H1 (cell line): ENCODE measurements around the gene CGNL1. TPM values are rescaled to one million over a fixed set of nuclear protein-coding genes. Genes with fewer than 3 reads are reported as not detected.

ENCODE experiments used
- CTBP2 ChIP-seq: IDR thresholded peaks from 2 replicates; pipeline ENCODE4 v1.7.0; 2011; ENCODE audit warnings: borderline replicate concordance, mild to moderate bottlenecking, moderate library complexity, mixed read lengths, low read length; ENCODE audit not compliant: insufficient read depth, insufficient read length
- HDAC6 ChIP-seq: IDR thresholded peaks from one replicate; pipeline ENCODE4 v1.7.1; 2012; ENCODE audit warnings: low read depth, mild to moderate bottlenecking, inconsistent platforms, low read length, moderate library complexity
- JUN ChIP-seq: IDR thresholded peaks from 2 replicates; pipeline ENCODE4 v1.6.1; 2011; ENCODE audit warnings: low read depth, mild to moderate bottlenecking, improper control_type of control experiment, low read length
- POLR2AphosphoS5 ChIP-seq: IDR thresholded peaks from 2 replicates; pipeline ENCODE4 v1.6.1; 2011; ENCODE audit warnings: low read depth, low read length
- RAD21 ChIP-seq, 2 experiments: IDR thresholded peaks in 1 of 2; conservative IDR thresholded peaks in 1 of 2; 2 replicates each; pipeline ENCODE4 v1.6.1; 2011; ENCODE audit warnings: low read depth in 2 of 2, low read length in 2 of 2, improper control_type of control experiment in 1 of 2, inconsistent platforms in 1 of 2, mild to moderate bottlenecking in 1 of 2, moderate library complexity in 1 of 2
- SAP30 ChIP-seq: fragments of 300-600 bp; sonication (generic); IDR thresholded peaks from 2 replicates; pipeline ENCODE4 v1.7.1; 2012; ENCODE audit warnings: low read length, moderate library complexity, mild to moderate bottlenecking, inconsistent platforms; ENCODE audit not compliant: insufficient read depth, insufficient replicate concordance
- SRF ChIP-seq: IDR thresholded peaks from 2 replicates; pipeline ENCODE4 v1.6.1; 2011; ENCODE audit warnings: mild to moderate bottlenecking, low read depth, low read length, moderate library complexity
- TBP ChIP-seq: IDR thresholded peaks from 2 replicates; pipeline ENCODE4 v1.6.1; 2011; ENCODE audit warnings: low read depth, low read length, improper control_type of control experiment
- polyA plus RNA-seq, 7 experiments: library from polyadenylated mRNA; depleted of rRNA in 3 of 7; stranded (reverse) in 5 of 7; unstranded in 2 of 7; fragments of >200 nt in 5 of 7; fragments of 200-250 nt in 2 of 7; gene quantifications; 1 replicate in 5 of 7; 2 replicates in 1 of 7; 4 replicates in 1 of 7; pipeline versions ENCODE4 v1.2.1 to v1.2.3, GENCODE V29; 2011 to 2013; ENCODE audit warnings: missing spikeins in 2 of 7, mixed read lengths in 2 of 7
- total RNA-seq: library from RNA; stranded (reverse); fragmentation: NEBNext Ultra II Directional; extraction: Animal tissue kit (Norgen Biotek cat#: 25700); gene quantifications from 2 replicates; pipeline ENCODE4 v1.2.1, GENCODE V29; 2021

CGNL1 gene
- total and polyA plus RNA-seq, 2 of the 8 experiments (the other 6 are each of a cell fraction or from before 2014, with no cell fraction given) = 21.8 to 75.6 TPM

GRCh38 chr15:57537488-57538264 is 161.4 kb downstream of the CGNL1 start (continued):
- TF ChIP-seq SRF (no peak), POLR2AphosphoS5 (no peak), TBP (no peak), JUN (no peak), CTBP2 (no peak), RAD21 (IDR thresholded peaks at IDR 0.05 in 1 of 2, conservative IDR thresholded peaks at IDR 0.05 in 1 of 2; ENCODE audit: low read depth in 2 of 2, low read length in 2 of 2) (no peak), HDAC6 (no peak), SAP30 (no peak)
